ENCODE measurements around the gene EXOC3.

DNA sequence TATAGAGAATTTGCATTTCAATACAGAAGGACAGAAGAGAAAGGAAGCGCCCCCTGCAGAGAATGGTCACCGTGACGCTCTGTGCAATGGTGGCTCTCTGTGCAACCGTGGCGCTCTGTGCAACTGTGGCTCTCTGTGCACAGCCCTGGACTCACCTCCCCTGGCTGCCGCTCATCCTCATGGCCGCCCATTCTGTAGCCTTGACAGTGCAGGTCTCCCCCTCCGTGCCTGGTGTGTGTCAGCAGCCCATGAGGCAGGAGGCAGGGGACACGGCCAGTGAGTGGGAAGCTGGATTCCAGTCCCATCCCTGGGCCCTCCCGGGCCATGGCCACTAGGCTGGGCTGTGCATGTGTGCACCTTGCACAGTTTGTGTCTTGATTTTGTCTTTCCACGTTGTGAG, 12.0 kb downstream of the EXOC3 start:
- TF ChIP-seq, protein P1, sequence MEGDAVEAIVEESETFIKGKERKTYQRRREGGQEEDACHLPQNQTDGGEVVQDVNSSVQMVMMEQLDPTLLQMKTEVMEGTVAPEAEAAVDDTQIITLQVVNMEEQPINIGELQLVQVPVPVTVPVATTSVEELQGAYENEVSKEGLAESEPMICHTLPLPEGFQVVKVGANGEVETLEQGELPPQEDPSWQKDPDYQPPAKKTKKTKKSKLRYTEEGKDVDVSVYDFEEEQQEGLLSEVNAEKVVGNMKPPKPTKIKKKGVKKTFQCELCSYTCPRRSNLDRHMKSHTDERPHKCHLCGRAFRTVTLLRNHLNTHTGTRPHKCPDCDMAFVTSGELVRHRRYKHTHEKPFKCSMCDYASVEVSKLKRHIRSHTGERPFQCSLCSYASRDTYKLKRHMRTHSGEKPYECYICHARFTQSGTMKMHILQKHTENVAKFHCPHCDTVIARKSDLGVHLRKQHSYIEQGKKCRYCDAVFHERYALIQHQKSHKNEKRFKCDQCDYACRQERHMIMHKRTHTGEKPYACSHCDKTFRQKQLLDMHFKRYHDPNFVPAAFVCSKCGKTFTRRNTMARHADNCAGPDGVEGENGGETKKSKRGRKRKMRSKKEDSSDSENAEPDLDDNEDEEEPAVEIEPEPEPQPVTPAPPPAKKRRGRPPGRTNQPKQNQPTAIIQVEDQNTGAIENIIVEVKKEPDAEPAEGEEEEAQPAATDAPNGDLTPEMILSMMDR (conservative IDR thresholded peaks at IDR 0.05), result no peak
- TF ChIP-seq EZH2 (IDR thresholded peaks at IDR 0.05; ENCODE audit: low read depth), result no peak

Data from PC-9 (cell line).